H1 (cell line): ENCODE data around the gene TSNAXIP1. TPM values are rescaled to one million over a fixed set of nuclear protein-coding genes. Genes with fewer than 3 reads are reported as not detected.

Source experiments
- TAF7 ChIP-seq: optimal IDR thresholded peaks from 2 replicates; pipeline ENCODE3; 2011; ENCODE audit warnings: low read depth, mild to moderate bottlenecking, inconsistent platforms, low read length, moderate library complexity, borderline replicate concordance
- polyA plus RNA-seq, 7 experiments: library from polyadenylated mRNA; depleted of rRNA in 3 of 7; stranded (reverse) in 5 of 7; unstranded in 2 of 7; fragments of >200 nt in 5 of 7; fragments of 200-250 nt in 2 of 7; gene quantifications; 1 replicate in 5 of 7; 2 replicates in 1 of 7; 4 replicates in 1 of 7; pipeline versions ENCODE4 v1.2.1 to v1.2.3, GENCODE V29; 2011 to 2013; ENCODE audit warnings: missing spikeins in 2 of 7, mixed read lengths in 2 of 7
- total RNA-seq: library from RNA; stranded (reverse); fragmentation: NEBNext Ultra II Directional; extraction: Animal tissue kit (Norgen Biotek cat#: 25700); gene quantifications from 2 replicates; pipeline ENCODE4 v1.2.1, GENCODE V29; 2021

The TSNAXIP1 gene
- total and polyA plus RNA-seq, 2 of the 8 experiments (the other 6 are each of a cell fraction or from before 2014, with no cell fraction given) = 0.37 to 0.94 TPM

DNA sequence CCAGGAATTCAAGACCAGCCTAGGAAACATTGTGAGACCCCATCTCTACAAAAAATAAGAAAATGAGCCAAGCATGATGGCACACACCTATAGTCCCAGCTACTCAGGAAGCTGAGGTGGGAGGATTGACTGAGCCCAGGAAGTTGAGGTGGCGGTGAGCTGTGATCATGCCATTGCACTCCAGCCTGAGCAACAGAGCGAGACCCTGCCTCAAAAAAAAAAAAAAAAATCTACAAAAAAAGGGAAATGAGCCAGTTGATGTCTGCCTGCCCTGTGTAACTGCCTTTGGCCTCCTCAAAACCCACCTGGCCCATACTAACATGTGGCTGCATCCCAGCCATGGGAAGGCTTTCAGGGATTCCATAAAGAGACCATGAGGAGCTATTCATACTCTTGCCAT lies 4.8 kb upstream of the TSNAXIP1 start (continued):
- TF ChIP-seq TAF7 = no peak
